Activated CD8-positive, alpha-beta memory T cell treated with anti-CD3 and anti-CD28 coated beads for 48 hours (primary cell): ENCODE data around the gene GALNT9.

Experiments
- DNase-seq, 3 experiments: peaks; one replicate each; pipeline ENCODE4 v3.0.0-alpha.2; 2020; ENCODE audit warnings: low read depth in 2 of 3, low spot score in 2 of 3

The GALNT9 gene

GRCh38 chr12:132344601-132345000 lies 15.2 kb upstream of the GALNT9 start:
- DNase-seq = no peak

- DNase-seq = no peak
Observed at GRCh38 chr12:132344181-132344580, 14.8 kb upstream of the GALNT9 start.

GRCh38 chr12:132343294-132344004 lies 14.1 kb upstream of the GALNT9 start:
- DNase-seq = no peak

GRCh38 chr12:132342251-132343227 lies 13.2 kb upstream of the GALNT9 start:
- DNase-seq = no peak

- no peak for DNase-seq
Observed at GRCh38 chr12:132341318-132342050, 12.1 kb upstream of the GALNT9 start.

GRCh38 chr12:132340266-132341035 lies 11.1 kb upstream of the GALNT9 start:
- no peak for DNase-seq

- no peak for DNase-seq
Observed at GRCh38 chr12:132339856-132340255, 10.5 kb upstream of the GALNT9 start.

GRCh38 chr12:132338781-132339180 lies 9.4 kb upstream of the GALNT9 start:
- DNase-seq = no peak

- no peak for DNase-seq
Observed at GRCh38 chr12:132338311-132338710, 8.9 kb upstream of the GALNT9 start.

GRCh38 chr12:132337557-132337956 lies 8.2 kb upstream of the GALNT9 start:
- DNase-seq = no peak

- no peak for DNase-seq
Observed at GRCh38 chr12:132336451-132337413, 7.3 kb upstream of the GALNT9 start.

GRCh38 chr12:132335179-132335756 lies 5.9 kb upstream of the GALNT9 start:
- no peak for DNase-seq

- no peak for DNase-seq
Observed at GRCh38 chr12:132333766-132334165, 4.4 kb upstream of the GALNT9 start.

- no peak for DNase-seq
Observed at GRCh38 chr12:132333273-132333672, 3.9 kb upstream of the GALNT9 start.

GRCh38 chr12:132330549-132330881 lies 1.1 kb upstream of the GALNT9 start:
- DNase-seq = no peak

- no peak for DNase-seq
Observed at GRCh38 chr12:132329720-132330548, 545 bp upstream of the GALNT9 start.

GRCh38 chr12:132328282-132329029 lies 933 bp downstream of the GALNT9 start:
- no peak for DNase-seq
